Hematopoietic multipotent progenitor cell treated with erythropoietin and hydrocortisone succinate and interleukin-3 and kit ligand, for 6 days (in vitro differentiated cells): ENCODE data around the gene DVL3.
"Not testable (repeated sequence)": the region's sequence is repeated elsewhere in the genome, so short reads cannot be mapped to it uniquely, and the experiment has no call there.

Source experiments
- DNase-seq: peaks from one replicate; pipeline ENCODE4 v3.0.0-alpha.2; 2015

The DVL3 gene

GRCh38 chr3:184154885-184155643, at the start of gene DVL3:
Gene DVL3 (plus strand): TSS chr3:184155377. CDS start chr3:184155636, 259 bp downstream.
- peak; percentile 54 for DNase-seq

GRCh38 chr3:184110316-184110725, 44.9 kb upstream of the DVL3 start:
- DNase-seq, result peak; percentile 13

- no peak for DNase-seq
Observed at GRCh38 chr3:184116017-184116416, 39.2 kb upstream of the DVL3 start.

GRCh38 chr3:184117636-184118035, 37.5 kb upstream of the DVL3 start:
- DNase-seq, result peak; percentile 62

GRCh38 chr3:184121031-184121430, 34.1 kb upstream of the DVL3 start:
- DNase-seq, result not testable (repeated sequence)

GRCh38 chr3:184126006-184126405, 29.2 kb upstream of the DVL3 start:
- no peak for DNase-seq

GRCh38 chr3:184129012-184129411, 26.2 kb upstream of the DVL3 start:
- peak; percentile 68 for DNase-seq

GRCh38 chr3:184132945-184133344, 22.2 kb upstream of the DVL3 start:
- DNase-seq, result no peak

GRCh38 chr3:184133840-184134745, 21.1 kb upstream of the DVL3 start:
- DNase-seq, result peak; percentile 92

GRCh38 chr3:184134746-184135148, 20.4 kb upstream of the DVL3 start:
- DNase-seq, result no peak

- peak; percentile 96 for DNase-seq
Observed at GRCh38 chr3:184135149-184135910, 19.8 kb upstream of the DVL3 start, which contains the start of gene EIF2B5. Gene EIF2B5 (plus strand): TSS chr3:184135358. CDS start chr3:184135386, 28 bp downstream.

- DNase-seq, result peak; percentile 39
Observed at GRCh38 chr3:184135911-184136260, 19.3 kb upstream of the DVL3 start.

GRCh38 chr3:184140436-184140835, 14.7 kb upstream of the DVL3 start:
- DNase-seq, result no peak

GRCh38 chr3:184142199-184142598, 13.0 kb upstream of the DVL3 start:
- DNase-seq, result no peak

GRCh38 chr3:184143327-184143726, 11.8 kb upstream of the DVL3 start:
- no peak for DNase-seq

GRCh38 chr3:184144505-184144904, 10.7 kb upstream of the DVL3 start:
- no peak for DNase-seq

GRCh38 chr3:184145111-184145524, 10.1 kb upstream of the DVL3 start:
- DNase-seq, result peak; percentile 56

GRCh38 chr3:184145751-184146270, 9.4 kb upstream of the DVL3 start:
- no peak for DNase-seq

- no peak for DNase-seq
Observed at GRCh38 chr3:184148076-184148475, 7.1 kb upstream of the DVL3 start.

GRCh38 chr3:184149123-184149522, 6.1 kb upstream of the DVL3 start:
- DNase-seq, result no peak

GRCh38 chr3:184149770-184150169, 5.4 kb upstream of the DVL3 start:
- DNase-seq, result not testable (repeated sequence)

- peak; percentile 53 for DNase-seq
Observed at GRCh38 chr3:184155644-184156521, 706 bp downstream of the DVL3 start.
